Measurements from ENCODE around the gene CNTFR.

DNA sequence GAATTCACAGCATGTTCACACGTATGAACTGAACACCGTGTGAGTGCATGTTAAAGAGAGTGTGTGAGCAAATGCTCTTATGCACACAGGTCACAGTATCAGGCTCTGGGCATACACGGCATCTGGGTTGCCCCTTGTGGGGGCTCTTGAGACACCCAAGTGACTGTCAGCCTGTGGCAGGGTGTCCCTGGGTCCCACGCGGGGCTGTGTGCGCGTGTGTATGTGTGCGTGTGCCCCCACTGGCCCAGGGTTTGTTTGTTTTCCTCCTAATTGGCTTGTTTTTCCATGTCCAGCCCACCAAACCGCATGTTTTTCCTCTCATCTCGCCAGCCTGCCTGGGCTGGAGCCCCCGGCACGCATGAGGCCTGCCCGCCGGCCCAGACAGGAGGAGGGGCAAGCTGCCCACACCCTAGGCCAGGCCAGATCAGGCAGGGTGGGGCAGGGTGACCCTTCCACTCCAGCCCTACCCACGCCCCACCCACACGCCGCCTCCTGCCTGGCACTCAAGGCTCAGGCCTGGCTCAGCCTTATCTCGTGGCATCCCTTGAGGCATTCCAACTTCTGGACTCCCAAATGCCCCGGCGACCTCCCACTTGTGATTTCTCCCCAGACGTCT lies 28.8 kb downstream of the CNTFR start:
- TF ChIP-seq POLR2A (IDR thresholded peaks at IDR 0.05): no peak
- TF ChIP-seq, protein P1, sequence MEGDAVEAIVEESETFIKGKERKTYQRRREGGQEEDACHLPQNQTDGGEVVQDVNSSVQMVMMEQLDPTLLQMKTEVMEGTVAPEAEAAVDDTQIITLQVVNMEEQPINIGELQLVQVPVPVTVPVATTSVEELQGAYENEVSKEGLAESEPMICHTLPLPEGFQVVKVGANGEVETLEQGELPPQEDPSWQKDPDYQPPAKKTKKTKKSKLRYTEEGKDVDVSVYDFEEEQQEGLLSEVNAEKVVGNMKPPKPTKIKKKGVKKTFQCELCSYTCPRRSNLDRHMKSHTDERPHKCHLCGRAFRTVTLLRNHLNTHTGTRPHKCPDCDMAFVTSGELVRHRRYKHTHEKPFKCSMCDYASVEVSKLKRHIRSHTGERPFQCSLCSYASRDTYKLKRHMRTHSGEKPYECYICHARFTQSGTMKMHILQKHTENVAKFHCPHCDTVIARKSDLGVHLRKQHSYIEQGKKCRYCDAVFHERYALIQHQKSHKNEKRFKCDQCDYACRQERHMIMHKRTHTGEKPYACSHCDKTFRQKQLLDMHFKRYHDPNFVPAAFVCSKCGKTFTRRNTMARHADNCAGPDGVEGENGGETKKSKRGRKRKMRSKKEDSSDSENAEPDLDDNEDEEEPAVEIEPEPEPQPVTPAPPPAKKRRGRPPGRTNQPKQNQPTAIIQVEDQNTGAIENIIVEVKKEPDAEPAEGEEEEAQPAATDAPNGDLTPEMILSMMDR (IDR thresholded peaks at IDR 0.05): no peak
- no peak for TF ChIP-seq POLR2AphosphoS5 (IDR thresholded peaks at IDR 0.05)
- no peak for TF ChIP-seq EP300 (IDR thresholded peaks at IDR 0.05)
